GM20000 (cell line): ENCODE data around the gene HOXA6.

Source experiments
- DNase-seq: peaks from one replicate; pipeline ENCODE4 v3.0.0; 2012; ENCODE audit warnings: low spot score
- CTCF ChIP-seq: IDR thresholded peaks from 2 replicates; pipeline ENCODE4 v1.5.1; 2012; ENCODE audit warnings: mild to moderate bottlenecking, control low read depth; ENCODE audit errors: extremely low read depth, missing control alignments

Gene HOXA6

GRCh38 chr7:27125986-27126394 is 21.6 kb downstream of the HOXA6 start:
- no peak for DNase-seq
- TF ChIP-seq CTCF, result no peak

DNA sequence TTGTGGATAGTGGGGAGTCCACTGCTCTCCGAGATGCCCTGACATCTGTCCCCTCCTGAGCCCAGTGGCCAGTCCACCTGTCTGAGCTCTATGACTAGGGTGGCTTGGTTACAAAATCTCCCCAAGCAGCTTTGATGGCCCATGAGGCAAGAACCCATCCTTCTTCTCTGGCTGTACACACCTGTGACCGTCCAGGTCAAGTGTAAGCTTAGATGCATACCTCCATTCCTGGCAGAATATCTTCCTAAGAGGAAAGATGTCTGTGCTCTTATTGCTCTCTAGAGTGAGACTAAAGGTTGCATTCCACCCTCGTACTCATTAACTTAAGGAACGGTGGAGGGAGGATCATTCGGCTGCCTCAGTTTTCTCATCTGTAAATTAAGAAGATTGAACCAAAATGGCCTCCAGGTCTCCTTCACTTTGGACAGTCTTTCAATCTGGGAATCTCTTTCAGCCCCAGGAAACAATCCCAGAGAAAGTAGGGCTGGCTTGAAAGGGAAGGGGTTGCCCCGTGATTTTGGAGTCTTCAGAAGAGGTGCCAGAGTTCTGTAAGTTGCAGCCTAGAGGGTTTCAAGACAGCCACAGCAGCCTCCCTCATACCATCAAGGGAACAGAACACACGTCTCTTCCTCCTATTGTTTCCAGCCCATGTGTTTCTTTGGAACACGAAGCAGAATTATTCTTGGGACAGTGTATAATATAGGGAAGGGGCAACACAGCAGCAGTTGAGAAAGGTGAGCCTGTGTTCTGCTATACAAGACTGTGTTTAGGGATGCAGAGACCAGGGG is 22.5 kb downstream of the HOXA6 start:
- no peak for DNase-seq
- no peak for TF ChIP-seq CTCF

GRCh38 chr7:27124096-27124901 is 23.3 kb downstream of the HOXA6 start:
- no peak for DNase-seq
- no peak for TF ChIP-seq CTCF

- TF ChIP-seq CTCF, result no peak
- no peak for DNase-seq
Measured at GRCh38 chr7:27123477-27124053, 24.0 kb downstream of the HOXA6 start.

DNA sequence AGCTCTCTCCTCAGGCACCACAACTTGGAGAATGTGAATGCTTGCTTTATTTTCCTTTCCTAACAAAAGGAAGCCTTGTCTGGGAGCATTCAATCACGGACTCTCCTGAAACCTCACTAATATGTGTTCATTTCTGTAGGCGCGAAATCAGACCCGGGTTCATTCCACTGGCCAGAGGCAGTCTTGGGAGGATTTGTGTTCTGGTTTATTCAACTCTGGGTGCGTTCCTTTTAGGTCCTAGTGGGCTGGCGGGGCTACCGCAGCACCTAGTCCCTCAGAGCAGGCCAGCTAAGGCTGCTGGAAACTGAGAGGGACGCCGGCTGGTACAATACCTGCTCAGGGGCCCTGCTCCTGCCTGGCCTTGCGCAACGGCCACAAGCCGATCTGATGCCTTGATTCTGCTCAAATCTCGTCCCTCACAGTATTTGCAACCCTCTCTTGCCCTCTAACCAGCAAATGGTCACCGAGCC is 24.5 kb downstream of the HOXA6 start:
- DNase-seq, result no peak
- no peak for TF ChIP-seq CTCF

GRCh38 chr7:27122077-27122910 is 25.3 kb downstream of the HOXA6 start:
- TF ChIP-seq CTCF, result no peak
- no peak for DNase-seq
